ENCODE data around the gene HIC2.
"Not testable (repeated sequence)": the region's sequence is repeated elsewhere in the genome, so short reads cannot be mapped to it uniquely, and the experiment has no call there.

The HIC2 gene

DNA sequence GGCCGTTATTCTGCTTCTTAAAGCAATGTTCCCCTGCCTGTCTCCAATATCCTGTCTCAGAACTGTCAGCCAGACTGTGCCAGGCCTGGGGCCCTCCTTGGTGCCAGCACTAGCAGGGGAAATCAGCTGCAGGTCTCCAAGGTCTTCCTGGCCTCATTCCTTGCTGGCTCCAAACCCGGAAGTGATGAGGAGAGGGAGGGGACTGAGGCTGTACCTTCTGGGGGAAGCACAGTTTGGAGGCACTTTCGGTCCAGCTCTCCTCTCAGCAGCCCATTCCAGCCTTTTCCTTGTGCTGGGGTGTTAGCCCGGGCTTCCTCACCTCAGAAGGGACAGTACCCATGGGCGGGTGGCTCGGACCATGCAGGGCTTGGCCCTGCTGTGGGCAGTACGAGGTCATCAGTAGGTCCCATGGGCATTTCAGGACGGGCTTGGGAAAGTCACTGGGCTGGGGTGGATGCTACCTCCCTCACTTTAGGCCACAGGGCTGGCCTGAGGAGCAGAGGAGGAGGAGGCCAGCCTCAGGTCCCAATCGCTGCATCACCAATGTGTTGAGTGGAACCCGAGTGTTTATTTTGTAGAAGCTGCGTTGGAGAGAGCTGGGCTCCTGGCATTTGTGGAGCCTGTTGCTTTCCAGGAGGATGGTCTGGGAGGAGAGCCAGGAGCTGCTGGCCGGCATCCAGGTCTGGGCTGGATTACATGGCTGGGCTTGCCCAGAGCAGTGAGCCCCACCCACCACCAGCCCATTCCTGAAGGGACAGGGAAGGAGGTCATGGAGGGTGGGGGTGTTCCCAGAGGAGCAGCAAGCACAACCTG is 19.0 kb downstream of the HIC2 start:
- DNase-seq: not testable (repeated sequence)

DNA sequence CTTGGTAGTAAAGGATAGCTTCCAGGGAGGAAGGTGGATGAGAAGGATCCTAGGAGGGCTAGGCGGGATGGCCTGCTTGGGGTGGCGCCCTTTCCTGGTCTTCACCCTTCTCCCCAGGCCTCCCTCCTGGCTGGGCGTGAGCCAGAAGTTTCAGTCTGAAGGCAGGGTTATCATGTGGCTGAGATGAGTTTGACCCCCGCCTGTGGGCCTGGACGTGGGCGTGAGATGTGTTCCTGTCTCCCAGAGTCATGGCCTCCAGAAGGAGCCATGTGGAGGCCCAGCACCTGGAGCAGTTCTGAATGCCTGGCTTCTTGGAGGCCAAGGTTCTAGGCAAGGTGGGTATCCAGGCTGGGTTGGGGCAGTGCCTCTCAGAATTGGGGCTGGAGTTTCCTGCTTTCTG is 20.8 kb downstream of the HIC2 start:
- not testable (repeated sequence) for DNase-seq

DNA sequence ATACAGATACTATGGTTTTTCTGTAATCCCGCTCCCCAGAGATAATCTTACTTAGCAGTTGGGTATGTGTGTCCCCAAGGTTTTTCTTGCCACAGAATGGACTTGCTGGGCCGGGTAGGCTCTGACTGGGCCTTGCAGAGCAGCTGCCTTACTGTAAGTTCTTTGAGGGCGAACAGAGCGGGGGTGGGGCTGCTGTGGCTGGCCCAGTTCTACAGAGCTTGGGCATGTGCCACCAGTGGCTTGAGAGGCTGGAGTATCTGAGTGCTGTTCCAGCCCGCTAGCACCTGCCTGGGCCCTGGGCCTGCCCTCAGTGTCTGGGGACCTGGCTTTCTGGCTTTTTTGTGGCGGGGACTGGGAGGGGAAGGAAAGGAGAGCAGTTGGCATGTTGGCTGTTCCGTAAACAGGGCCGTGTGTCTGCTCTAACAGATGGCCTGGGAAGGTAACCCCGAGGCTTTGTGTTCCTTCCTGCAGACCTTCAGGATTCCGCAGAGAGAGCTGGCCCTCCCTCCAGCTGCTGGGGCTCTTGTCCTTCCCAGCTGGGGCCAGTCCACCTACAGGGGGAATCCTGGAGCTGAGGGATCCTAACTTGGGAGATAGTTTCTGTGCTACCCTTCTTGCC is 23.0 kb downstream of the HIC2 start:
- not testable (repeated sequence) for DNase-seq

DNA sequence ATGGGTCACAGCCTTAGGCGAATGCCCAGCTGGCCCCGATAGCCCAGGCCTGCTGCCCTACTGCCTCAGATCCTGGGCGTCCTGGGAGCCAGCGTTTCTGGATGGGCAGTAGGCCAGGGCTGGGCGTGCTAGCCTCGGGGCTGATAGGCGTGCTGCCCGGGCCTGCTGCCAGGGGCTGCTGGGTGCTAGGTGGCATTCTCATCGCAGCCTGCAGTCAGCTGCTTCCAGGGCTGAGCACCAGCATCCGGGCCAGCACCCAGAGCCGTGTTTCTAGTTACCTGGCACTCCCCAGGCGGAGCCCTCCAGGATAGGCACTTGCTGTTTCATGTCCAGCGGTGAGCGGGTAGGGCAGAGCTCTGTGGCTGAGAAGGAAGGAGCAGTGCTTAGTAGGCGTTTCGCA is 23.5 kb downstream of the HIC2 start:
- DNase-seq: not testable (repeated sequence)

DNA sequence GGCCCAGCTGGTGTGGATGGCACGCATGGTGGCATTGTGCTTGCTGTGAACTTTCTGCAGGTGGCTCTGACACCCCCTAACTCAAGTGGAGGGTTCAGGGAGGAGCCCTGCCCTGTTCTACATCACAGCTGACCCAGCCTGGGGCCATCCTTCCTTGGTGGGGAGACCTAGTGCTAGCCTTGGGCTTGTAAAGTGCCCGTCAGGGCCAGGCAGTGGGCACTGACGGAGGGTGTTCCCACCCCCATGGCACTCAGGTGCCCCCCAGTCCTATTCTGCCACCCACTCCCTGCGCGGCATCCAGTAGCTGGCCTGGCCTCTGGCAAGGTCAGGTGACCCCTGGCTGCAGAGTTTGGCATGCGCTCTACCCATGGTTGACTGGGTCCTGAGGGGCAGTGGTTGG is 24.0 kb downstream of the HIC2 start:
- DNase-seq: not testable (repeated sequence)

DNA sequence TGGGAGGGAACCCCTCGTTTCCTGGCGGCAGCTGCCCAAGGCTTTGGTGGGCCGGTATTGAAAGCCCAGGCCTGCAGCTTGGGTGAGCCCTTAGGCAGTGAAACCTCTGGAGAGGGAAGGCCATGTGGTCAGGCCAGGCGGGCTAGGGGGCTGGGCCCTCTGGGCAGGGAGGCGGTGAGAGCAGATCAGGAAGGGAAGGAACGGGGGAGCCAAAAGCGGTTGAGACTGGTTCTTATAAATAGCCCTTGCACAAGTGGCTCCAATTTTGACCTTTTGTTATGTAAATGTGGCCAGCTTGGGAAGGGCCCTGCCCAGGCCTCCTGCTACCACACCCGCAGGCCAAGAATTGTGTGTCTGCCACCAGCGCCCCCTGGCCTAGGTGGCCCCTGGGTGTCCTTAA is 25.0 kb downstream of the HIC2 start:
- DNase-seq: not testable (repeated sequence)

DNA sequence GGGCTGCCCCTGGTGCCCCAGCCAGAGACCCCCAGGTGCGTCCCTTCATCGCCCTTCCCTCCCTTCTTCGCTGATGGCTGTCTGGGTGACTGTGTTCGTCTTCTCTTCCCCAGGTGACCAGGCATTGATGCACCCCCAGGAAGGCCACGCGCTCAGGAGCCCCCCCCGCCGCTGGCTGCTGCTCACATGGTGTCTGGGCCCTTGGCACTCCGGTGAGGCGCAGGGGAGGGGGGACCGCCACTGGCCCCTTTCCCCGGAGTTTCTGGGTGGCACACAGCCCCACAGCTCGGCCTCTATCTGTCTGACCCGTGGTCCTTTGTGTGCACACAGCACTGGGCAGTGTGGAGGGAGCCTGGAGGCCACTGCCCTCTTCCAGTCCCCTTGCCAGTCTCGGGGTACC is 25.5 kb downstream of the HIC2 start:
- not testable (repeated sequence) for DNase-seq

DNA sequence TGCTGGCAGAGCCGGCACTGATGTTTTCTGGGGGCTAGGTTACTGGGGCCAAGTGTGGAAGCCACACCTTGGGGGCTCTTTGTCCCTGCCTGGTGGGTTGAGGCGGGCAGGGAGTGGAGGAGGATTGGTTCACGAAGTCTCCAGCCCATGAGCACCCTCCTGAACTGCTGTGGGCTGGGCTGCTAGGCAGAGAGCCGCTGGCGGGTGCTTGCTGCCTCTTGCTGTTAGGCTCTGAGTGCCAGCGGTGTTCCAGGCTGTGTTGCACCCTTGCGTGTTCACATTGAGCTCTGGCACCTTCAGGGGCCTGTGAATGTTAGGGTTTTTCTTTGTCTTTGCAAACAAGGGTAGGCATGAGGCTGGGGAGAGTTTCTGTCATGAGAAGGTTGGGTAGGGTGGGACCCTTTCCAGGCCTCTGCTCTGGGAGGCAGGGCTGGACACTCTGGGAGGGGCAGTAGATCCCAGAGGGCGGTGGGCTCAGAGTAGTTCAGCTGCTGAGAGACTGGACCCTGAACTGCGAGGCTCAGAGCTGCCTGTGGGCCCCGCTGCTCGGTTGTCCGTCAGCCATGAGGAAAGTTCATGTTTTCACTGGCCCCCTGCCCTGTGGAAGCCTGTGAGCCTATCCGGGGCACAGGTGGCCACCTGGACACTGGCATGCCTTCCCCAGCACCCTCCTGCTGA is 26.0 kb downstream of the HIC2 start:
- DNase-seq: no peak

DNA sequence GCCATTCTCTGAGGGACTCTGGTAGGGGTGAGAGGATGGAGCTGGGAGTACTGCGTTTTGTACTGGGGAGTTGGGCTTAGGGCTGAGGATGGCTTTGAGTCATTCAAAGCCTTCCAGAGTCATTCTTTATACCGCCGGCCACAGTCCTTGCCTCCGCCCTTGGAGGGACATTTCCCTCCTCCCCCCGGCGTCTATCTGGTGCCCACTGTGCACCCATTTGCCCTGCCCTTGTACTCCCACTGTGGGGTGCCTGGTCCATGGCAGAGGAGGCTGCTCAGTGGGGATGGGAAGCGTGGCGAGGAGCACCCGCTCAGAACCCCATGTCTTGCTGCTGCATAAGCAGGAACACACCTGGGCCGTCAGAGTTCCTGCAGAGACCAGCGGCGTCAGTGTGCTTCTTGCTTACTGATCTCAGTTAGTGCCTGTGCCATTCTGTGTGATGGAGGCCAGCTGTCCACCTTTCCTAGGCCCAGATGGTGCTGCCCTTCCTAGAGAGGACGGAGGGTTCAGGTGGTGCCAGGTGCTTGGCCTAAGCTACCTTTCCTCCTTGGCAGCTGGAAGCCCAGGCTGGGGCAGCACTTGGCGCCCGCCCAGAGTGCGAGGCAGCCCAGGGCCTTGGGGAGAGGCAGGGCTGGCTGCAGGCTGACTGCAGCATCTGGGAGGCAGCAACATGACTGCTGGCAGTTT is 26.7 kb downstream of the HIC2 start:
- DNase-seq: no peak

DNA sequence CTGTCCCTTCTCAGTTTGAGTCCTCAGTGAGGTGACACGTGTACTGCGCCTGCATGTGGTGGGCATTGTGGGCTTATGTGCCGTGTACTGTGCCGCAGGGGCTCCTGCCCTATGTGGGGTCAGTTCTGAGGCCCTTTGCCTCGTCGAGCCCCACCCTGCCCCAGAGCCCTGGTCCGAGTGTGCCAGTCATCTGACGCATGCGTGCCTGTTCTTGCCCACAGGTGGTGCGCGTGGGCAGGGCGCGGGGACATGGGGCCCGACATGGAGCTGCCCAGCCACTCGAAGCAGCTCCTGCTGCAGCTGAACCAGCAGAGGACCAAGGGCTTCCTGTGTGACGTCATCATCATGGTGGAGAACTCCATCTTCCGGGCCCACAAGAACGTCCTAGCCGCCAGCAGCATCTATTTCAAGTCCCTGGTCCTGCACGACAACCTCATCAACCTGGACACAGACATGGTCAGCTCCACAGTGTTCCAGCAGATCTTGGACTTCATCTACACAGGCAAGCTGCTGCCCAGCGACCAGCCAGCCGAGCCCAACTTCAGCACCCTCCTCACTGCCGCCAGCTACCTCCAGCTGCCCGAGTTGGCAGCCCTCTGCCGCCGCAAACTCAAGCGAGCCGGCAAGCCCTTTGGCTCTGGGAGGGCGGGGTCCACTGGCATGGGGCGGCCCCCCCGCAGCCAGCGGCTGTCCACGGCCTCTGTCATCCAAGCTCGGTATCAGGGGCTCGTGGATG is 27.7 kb downstream of the HIC2 start:
- DNase-seq: no peak

DNA sequence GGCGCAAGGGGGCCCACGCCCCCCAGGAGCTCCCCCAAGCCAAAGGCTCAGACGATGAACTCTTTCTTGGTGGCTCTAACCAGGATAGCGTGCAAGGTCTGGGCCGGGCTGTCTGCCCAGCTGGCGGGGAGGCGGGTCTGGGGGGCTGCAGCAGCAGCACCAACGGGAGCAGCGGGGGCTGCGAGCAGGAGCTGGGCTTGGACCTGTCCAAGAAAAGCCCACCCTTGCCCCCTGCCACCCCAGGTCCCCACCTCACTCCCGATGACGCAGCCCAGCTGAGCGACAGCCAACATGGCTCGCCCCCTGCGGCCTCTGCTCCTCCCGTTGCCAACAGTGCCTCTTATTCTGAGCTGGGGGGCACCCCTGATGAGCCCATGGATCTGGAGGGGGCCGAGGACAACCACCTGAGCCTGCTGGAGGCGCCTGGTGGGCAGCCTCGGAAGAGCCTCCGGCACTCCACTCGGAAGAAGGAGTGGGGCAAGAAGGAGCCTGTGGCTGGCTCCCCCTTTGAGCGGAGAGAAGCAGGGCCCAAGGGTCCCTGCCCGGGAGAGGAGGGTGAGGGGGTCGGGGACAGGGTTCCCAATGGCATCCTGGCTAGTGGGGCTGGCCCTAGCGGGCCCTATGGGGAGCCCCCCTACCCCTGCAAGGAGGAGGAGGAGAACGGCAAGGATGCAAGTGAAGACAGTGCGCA is 28.4 kb downstream of the HIC2 start:
- no peak for DNase-seq

DNA sequence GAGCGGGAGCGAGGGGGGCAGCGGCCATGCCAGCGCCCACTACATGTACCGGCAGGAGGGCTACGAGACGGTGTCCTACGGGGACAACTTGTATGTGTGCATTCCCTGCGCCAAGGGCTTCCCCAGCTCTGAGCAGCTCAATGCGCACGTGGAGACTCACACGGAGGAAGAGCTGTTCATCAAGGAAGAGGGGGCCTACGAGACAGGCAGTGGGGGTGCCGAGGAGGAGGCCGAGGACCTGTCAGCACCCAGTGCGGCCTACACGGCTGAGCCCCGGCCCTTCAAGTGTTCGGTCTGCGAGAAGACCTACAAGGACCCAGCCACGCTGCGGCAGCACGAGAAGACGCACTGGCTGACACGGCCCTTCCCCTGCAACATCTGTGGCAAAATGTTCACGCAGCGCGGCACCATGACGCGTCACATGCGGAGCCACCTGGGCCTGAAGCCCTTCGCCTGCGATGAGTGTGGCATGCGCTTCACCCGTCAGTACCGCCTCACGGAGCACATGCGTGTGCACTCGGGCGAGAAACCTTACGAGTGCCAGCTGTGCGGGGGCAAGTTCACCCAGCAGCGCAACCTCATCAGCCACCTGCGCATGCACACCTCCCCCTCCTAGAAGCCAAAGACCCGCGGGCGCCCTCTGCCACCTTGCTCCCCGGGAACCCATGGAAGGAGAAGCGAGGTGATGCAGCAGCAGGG is 29.1 kb downstream of the HIC2 start:
- DNase-seq: no peak

DNA sequence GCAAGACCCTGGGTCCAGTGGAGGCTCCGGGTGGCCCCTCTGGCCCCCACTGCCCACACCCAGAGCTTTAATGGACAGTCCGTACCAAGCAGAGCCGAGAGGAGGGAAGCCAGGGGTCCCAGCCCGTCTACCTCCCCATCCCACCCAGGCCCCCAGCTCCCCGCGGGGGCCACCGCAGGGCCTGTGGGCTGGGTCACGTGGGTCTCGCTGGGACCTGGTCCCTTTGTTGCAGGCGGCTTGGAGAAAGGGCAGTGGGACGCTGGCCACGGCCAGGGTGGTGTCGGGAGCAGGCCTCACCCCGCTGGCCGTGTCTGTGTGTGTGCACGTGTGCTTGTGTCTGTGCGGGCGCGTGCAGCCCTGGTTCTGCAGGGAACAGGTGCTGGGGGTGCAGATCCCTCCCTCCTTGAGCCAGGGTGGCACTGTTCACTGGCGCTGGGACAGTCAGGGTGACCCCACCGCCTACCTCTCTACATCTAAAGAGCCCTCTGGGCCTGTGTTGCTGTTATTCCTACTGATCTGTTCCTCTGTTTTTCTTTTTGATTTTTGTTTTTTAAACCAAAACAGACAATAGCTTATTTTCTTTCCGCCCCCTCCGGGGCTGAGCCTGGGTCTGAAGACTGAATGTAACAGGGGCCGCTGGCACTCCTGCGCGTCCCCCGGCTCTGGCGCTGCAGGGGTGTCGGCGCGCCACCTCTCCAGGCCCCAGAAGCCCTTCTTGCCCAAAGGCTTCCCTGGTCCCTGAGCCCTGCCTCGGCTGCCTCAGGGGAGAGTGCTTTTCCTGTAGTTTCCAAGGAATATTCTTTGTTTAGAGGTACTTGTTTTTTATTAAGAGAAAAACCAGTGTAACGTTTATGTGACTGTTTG is 29.9 kb downstream of the HIC2 start:
- DNase-seq: no peak

DNA sequence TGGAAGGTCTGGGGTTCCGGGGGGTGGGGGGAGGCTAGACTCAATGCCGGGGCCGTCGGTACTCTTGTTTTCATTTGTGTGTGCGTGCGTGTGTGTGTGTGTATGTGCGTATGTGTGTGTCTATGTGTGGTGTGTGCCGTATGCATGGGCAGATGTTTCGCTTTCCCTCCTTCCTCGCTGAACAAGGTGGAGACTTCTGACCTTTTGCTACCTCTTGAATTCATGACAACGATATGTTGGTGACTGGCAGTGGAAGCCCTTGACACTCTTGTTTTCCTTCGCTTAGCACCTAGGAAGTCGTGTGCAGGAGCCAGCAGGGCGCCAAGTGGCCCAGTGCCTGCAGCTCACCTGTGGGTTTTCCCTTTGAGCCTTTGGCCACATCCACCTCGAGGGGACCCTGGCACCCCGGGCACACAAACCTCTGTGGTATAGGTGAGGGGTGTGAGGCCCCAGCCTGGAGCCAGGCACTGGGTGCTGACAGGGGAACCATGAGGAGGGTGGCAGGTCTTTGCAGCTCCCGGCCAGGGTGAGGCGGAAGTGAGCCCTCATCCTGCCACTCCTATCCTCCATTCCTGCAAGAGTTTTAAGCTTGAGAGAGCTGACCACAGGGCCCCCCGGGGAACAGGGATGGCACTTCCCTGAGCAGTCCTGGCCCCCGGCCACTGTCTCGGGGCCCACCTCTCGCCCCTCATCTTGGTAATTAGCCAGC is 30.7 kb downstream of the HIC2 start:
- no peak for DNase-seq

DNA sequence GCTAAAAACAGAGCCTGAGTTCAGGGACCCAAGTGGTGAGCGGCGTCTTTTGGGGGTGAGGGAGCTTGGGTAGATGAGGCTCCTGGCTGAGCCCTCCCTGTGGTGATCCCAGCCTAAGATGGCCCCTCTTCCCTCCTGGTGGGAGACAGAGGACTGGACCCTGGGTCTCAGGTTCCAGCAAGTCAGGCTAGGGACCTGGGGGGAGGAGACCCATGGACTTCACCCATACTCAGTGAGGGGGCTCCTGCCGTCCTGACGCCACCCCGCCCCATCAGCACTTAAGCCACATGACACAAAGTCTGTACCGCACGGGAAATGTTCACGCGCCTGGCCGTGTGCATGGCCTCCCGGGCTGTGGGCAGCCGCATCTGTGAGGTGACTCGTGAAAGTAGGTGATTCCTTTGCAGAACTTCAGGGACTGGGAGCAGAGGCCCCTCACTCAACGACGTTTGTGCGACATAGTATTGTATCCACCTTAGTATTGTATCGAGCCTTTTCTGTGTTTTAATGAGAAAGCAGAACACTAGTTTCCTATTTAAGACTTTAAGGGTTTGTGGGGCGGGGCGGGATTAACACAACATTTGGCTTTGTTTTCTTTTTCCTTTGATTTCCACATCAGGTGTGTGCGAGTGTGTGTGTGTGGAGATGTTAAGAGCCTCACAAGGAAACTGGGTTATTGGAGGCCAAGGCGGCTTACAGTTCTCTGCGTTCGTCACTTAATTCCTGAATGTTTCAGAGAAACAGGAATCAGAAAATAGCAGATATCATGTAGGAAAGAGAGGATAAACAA is 31.7 kb downstream of the HIC2 start:
- DNase-seq: no peak

DNA sequence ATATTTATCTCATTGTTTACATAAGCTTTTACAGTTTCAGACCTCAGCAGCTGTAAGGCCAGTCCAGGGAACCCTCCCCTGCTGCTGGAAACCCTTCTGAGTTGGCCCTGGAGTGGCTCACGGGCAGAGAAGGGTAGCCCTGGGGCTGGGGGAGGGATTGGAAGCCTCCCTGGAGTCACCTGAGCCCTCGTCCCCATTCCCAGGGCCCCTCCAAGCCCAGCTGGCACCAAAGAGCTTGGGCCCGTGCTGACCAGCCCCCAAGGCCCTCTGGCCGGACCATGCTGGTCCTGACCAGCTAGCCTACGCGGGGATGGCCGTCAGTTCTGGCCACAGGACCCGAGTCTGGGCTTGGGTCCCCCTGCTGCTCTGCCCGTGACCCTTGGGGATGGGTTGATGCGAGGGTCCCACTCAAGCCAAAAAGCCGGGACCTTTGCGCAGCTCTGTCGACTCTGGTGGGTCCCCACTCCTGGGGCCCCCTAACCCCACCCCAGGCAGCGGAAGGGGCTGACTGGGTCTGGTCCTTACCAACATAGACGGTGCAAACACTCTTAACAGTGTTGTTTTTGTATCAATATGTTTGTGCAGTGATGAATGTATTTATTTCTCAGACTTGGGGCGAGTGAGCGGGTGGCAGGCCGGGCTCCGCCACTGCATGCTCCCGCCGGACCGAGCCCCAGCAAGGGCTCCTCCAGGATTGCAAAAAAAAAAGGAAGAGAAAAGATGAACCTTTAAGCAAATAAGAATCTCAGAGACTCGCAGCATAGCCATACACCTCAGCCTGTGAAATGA is 32.6 kb downstream of the HIC2 start:
- DNase-seq: no peak

DNA sequence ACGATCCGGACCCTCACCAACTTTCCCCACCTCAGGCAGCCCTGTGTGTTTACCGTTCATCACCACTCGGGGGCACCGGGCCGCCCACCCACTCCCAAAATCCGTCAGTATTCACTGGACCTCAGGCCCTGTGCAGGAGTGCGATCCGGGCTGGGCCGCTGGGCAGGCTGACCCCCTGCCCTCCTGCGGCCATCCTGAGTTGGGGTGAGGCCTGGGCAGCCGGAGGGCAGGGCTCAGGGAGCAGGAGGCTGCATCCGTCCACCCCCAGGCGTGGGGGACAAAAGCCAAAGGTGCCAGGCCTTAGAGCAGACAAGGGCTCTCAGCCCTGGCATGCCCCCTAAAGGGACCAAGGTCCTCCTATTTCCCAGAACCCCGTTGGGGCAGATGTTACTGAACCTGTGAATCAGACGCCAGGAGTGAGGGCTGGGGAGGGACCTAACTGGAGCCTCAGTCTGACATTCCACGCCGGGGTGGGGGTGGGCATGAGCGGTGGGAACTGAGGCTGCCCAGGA is 33.2 kb downstream of the HIC2 start:
- DNase-seq: no peak

DNA sequence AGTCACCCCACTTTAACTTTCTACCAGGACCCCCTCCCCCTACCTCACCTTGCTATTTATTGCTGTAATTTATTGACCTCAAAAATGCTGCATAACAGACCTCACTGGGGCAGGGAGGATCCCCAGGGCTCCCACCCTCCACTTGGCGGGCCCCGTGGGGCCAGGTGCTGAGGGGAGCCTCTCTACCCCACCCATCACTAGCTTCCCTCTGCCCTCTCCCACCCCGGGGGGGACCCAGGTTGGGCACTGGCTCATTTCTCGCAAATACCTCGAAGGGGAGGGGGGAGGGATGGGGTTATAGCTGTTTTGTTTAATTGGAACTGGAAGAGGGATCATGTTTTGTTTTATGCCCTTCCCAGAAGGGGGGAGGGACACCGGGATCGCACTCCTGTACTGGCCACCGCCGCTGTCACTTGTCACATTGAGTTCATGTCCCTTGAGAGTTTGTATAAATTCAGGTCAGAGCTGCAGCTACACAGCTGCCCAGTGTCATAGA is 33.7 kb downstream of the HIC2 start:
- no peak for DNase-seq

Measured in activated naive CD4-positive, alpha-beta T cell (primary cell).